Myocyte (in vitro differentiated cells): ENCODE results near the gene CCDC91. TPM values are rescaled to one million over a fixed set of nuclear protein-coding genes. Genes with fewer than 3 reads are reported as not detected.

Experiments
- DNase-seq: peaks from one replicate; pipeline ENCODE4 v3.0.0-alpha.2; 2012; ENCODE audit warnings: low read depth
- total RNA-seq: library from RNA; depleted of rRNA; stranded (reverse); fragments of >200 nt; gene quantifications from 2 replicates; pipeline ENCODE4 v1.2.3, GENCODE V29; 2014

CCDC91 gene
- total RNA-seq, 1 donor from 2014 or later = 17.5 TPM

DNA sequence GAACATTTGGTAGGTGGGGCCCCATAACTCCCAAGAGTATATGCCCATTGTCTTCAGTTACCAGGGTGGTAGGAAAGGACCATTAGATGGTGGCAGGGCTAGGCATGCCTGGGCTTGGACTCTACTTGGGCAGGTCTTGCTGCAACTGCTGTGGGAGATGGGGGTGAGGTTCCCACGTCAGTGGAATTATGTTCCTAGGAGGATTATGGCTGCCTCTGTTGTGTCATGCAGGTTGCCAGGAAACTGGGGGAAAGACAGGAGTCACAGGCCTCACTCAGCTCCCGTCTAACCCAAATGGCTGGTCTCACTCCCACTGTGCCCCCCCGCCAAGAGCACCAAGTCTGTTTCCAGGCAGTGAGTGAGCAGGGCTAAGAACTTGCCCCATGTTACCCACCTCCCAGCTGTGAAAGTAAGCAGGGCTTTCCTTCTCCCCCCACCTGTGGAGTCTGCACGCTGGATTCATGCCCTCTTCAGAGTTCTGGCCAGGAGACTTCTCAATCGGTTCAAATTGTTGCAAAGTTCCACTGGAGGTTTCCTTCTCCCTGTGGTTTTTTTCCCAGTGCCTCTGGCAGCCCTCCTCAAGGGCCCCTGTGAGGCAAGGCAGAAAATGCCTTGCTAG is 337.5 kb downstream of the CCDC91 start:
- DNase-seq = no peak

- DNase-seq = peak; percentile 47
Measured at GRCh38 chr12:28535216-28535615, 345.0 kb downstream of the CCDC91 start.

GRCh38 chr12:28536088-28536487 is 345.8 kb downstream of the CCDC91 start:
- peak; percentile 33 for DNase-seq

DNA sequence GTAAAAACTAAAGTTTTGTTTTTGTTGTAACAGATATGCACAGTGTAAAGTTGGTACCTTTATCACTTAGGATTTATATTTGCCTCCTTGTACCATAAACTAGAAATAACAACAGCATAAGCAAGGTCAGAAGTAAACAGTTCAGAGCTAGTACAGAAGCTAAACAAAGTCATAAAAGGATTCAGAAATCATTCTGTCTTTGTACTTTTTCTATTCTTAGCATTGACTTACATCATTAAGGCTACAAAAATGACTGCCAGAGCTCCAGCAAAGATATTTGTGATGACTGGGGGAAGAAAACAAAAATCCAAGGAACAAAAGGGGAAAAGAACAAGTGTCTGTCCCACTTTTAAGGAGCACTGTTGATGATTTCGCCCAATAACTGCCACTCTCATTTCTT is 347.2 kb downstream of the CCDC91 start:
- DNase-seq = no peak

DNA sequence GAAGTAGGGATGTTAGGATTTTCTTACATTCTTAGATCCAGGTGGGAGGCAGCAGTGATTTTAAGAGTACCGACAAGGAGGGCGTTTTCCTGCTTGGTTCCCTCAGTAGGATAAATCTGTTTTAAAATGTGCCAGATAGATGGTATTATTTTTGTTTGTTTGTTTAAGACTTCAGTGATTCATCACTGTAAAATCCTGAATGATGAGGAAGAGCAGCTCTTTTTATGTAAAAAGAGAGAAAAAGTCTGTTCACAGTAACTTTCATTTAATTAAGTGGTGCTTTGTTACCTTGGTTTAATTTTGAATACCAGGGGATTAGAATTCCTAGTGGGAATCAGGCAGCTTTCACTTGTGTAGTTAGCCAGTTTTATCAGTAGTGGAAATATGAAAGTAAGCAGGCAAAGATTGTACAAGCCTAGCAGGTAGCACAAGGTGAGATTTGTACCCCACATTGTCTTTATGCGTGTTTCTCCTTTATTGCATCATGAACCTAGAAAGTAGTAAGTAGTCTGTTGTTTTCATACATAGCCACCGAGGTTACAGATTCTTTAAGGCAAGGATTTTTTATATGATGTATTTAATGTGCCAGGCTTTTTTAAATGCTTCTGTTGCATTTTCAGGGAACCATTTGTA is 349.6 kb downstream of the CCDC91 start:
- DNase-seq = no peak

- no peak for DNase-seq
Measured at GRCh38 chr12:28540324-28540714, 350.1 kb downstream of the CCDC91 start.

- DNase-seq = no peak
Measured at GRCh38 chr12:28543021-28543890, 353.0 kb downstream of the CCDC91 start.

DNA sequence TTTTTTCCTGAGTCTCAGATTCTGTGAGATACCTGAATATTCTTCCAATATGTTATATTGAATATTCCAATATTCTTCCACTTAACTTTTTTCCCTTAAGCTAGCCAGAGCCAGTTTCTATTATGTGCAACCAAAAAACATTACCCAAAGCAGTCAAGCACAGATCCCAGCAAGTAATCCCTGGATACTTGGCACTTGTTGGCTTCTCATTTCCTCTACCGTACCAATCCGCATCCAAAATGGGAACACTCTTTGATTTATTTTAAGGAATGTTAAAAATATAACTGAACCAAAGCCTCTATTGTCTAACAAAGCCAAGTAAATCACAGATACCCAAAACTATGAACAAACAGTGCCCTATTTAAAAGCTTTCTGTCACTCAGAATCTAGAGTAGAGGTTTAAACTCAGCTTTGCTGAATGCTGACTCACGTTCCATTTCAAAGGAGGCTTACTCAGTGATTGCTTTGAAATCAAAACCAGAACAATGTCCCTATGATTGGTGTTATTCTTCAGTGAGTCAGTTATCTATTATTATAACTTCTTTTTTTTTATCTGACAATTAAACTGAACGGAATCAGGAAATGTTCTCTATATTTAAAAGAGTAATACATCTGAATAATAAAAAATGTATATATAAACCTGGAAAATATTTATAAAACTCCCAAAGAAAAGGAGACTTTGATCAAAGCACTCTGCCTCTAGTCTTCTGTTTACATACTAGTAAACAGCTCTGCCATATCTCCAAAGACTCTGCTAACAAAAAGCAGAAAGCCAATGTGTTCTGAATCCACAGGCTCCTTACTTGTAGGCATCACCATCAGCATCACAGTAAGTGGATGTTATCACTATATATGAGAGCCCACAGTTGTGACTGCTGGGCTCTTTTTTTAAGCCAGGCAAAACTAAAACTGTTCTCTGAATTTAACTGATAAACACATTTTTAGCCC is 360.8 kb downstream of the CCDC91 start:
- DNase-seq = peak; percentile 69

GRCh38 chr12:28552251-28552970 is 362.2 kb downstream of the CCDC91 start:
- no peak for DNase-seq

- DNase-seq = no peak
Measured at GRCh38 chr12:28555748-28556147, 365.5 kb downstream of the CCDC91 start.

- no peak for DNase-seq
Measured at GRCh38 chr12:28558250-28558649, 368.0 kb downstream of the CCDC91 start.

GRCh38 chr12:28563286-28563685 is 373.0 kb downstream of the CCDC91 start:
- no peak for DNase-seq

GRCh38 chr12:28563936-28564335 is 373.7 kb downstream of the CCDC91 start:
- DNase-seq = no peak

- DNase-seq = peak; percentile 61
Measured at GRCh38 chr12:28568118-28568517, 377.9 kb downstream of the CCDC91 start.

- no peak for DNase-seq
Measured at GRCh38 chr12:28568704-28569103, 378.4 kb downstream of the CCDC91 start.

DNA sequence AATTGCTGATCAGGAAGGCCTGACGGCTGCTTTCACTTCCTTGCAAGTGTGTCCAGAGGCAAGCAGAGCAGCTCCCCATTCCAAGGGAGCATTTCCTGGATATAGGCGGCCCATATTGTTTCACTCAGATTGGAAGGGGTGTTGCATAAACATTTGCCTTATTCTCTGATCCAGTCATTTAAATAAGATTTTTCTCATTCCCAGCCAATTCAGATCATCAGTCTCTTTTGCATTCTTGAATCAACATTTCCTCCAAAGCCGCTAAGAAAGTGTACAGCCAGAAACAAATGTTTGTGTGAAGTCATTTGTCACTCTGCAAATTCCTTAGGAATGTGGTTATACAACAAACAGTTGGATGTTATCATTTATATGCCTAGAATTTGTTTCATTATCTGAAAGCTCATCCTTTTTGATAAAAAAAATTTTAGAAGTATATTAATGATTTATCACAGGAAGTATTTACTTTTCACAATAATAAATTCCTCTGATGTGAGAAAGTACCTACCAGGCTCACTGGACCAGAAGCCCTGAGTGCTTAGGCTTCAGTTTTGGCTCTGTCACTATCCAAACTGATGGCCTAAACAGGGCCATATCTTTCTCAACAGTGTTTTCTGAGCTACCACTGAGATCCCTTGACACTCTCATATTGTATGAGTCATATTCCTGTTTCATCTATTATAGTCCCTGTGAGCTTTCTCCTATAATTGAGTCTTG is 379.6 kb downstream of the CCDC91 start:
- DNase-seq = no peak

DNA sequence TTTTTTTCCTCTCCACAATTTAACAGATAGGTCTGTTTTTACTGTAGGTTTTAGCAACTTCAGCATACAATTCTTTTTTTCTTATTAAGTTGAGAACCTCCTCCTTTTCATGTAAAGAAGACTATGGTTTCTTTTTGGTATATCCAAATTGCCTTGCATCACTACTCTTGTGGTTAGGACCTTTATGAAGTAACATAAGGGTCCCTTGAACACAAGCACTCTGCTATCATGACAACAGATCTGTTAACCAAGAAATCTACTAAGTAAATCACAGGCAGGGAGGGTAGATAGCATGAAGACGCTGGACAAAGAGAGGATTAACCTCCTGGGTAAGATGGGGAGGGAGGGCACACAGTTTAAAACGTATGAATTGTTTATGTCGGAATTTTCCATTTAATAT is 380.6 kb downstream of the CCDC91 start:
- DNase-seq = no peak

GRCh38 chr12:28574746-28575592 is 384.7 kb downstream of the CCDC91 start:
- peak; percentile 65 for DNase-seq
